NCI-H1092 (cell line): ENCODE measurements around the gene CHST11.

ENCODE experiments used
- DNase-seq: peaks from one replicate; lab custom pipeline; 2025; lab: John Stamatoyannopoulos, UW

Gene CHST11

DNA sequence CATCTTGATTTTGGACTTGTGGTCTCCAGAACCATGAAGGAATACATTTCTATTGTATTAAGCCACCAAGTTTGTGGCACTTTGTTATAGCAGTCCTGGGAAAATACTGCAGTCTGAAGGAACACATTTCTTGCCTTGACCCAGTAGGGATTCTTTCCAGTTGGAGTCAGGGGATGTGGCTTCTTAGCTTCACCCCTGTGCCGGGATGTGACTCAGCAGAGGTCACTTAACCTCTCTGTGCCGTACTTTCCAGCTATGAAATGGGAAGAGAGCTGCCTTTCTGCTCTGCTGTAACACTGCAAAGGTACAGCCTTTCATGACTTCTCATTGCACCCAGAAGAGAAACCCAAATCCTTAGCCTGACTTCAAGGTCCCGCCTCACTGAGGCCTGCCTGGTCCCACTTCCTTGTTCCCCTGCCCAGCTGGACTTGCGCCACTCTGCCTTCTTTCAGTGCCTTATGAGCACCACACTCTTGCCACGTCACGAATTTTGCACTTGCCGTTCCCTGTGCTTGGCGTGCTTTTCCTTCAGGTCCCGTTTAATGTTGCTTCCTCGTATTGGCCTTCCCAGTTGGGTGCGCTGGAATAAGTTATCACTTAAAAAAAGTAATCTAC lies 24.2 kb downstream of the CHST11 start:
- no peak for DNase-seq

DNA sequence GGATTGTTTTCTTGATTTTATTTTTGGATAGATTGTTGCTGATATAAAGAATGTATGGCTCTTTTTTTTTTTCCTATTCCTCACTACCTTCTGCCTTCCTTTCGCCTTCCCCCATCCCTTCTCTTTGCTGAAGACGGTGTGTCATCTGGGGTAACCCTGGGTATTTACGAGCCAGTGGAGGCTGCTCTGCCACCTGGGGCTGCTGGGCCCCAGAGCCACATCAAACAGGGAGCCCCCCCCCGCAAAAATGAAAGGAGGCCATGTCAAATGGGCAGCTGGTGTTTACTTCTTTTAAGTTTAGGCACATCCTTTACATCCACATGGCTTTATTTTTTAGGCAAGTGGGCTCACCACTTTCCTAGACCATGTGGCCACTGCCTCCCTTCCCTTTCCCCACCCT lies 25.4 kb downstream of the CHST11 start:
- DNase-seq, result no peak

DNA sequence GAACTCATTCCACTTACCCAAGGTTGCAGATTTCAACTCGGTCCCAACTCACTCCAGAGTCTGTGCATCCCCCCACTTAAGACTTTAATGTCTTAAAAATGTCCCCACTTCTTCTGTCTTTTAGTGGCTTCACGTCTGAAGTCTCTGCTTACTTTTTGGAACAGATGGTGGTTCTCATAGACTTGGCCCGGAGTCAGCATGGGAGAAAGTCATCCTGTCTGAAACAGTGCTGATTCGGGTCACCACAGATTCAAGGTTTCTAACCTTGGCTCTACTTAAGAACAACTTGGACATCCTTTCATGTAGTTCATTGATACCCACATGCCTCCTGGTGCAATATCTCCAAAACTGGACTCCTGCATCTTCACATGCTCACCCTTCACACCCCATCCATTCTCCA lies 26.0 kb downstream of the CHST11 start:
- DNase-seq, result no peak

DNA sequence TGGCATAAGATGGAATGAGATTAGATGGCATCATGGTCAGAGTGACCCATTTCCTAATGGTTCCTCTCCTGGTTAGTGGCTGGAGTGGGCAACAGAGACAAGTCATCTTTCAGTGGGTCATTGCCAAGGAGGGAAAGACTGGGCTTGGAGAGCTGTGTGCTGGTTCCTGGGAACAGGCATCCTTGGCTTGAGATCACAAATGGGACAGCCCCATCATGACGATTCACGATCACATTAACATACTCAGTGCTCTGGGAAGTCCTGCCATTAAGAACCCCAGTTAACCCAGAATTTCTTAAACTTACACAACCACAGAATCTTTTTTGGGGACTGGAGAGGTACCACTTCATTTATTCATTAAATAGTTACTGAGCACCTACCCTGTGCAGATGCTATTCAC lies 27.3 kb downstream of the CHST11 start:
- DNase-seq, result no peak

DNA sequence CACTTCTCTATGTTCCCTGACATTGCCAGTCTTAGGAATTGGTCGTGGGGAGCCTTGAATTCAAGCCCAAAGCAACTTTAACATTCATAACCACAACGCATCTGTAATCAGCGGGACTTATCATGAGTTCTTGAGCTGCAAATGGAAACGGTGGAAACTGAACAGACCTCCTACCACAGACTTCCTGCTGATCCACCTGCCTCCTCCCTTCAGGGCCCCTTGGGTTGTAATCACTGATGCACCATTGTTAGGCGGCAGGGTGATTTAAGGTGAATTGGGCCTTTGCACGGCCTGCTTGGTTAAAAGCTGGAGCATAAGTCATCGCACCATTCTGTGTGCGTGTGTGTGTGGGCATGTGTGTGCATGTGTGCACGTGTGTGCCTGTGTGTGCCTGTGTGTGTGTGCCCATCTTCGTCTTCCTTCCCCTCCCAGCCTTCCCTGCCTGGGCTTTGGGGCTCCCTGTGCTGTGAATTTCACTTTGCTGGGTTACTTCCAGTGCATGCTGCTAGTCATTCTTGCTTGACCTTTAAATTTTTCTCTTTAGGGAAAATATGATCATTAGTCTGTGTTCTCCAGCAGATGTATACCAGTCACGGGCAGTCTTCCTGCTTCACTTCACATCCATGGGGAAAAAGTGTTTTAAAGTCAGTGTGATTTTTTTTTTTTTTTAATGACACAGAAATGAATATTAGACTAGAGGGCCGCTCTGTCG lies 29.1 kb downstream of the CHST11 start:
- DNase-seq, result no peak

DNA sequence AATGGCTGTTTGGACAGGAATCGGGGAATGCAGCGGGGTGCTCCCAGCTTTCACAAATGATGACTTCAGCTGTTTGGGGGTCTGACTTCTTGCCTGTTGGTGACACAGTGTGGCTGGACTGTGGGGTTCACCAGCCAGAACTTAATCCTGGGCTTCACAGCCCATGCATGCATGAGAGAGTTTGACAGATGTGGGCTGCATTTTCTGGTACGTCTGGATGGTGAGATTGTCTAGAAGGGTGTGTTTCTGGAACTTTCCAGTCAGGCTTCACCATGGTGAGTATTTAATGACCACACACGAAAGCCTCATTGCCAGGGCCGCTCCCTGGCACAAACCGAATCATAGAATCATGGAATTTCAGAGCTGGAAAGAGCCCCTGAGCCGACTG lies 29.6 kb downstream of the CHST11 start:
- no peak for DNase-seq

DNA sequence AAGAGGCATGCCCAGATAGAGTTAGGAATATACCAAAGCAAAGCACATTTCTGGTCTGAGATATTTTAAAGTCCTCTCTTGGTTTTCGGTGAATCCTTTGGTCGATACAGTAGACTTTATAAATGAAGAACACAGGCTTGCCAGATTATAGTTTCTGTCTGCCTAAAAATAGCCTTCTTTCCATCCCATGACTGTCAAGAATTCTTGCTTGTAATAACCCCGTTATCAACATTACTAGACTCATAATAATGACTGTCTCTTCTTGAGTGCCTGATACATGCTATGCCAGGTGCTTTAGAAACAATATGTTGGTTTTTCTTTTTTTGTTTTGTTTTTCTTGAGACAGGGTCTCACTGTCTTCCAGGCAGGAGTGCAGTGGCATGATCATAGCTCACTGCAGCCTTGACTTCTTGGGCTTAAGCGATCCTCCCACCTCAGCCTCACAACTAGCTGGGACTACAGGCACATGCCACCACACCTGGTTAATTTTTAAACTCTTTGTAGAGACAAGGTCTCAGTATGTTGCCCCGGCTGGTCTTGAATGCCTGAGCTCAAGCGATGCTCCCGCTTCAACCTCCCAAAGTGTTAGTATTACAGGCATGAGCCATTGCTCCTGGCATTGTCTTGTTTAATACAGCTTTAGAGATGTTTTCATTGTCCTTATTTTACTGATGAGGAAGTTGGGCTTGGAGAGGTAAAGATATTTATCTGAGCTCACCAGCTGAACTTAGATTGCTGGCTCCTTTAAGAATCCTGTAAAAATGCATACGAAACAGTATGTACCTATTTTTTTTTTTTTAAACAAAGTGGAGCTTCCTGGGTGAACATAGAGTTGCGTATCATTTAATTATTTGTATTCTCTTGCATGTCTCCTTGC lies 30.4 kb downstream of the CHST11 start:
- no peak for DNase-seq

DNA sequence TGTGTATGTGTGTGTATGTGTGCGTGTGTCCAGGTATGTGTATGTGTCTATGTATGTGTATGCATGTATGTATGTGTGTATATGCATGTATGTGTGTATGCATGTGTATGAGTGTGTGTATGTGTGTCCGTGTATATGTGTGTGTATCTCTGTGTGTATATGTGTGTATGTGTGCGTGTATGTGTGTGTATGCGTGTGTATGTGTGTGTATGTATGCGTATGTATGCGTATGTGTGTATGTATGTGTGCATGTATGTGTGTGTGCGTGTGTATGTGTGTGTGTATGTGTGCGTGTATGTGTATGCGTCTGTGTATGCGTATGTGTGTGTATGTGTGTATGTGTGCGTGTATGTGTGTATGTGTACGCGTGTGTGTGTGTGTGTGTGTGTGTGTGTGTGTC lies 31.6 kb downstream of the CHST11 start:
- no peak for DNase-seq

DNA sequence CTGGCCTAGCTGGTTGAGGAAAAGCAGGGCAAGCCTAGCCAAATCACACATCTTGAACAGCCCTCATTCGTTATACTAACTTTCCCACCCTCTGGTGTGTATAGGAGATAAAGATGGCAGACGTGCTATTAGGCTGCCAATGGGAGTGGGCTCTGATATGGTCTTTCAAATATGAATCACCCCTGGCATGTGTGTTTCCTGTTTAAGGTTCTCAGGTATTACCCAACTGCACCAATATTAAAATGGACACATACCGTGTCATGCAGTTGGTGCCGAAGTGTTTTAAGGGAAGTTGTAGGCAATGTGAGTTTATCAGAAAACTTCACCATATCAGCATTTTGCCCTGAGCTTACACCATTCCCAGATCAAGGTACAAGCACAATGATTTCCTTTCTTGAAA lies 33.4 kb downstream of the CHST11 start:
- no peak for DNase-seq

DNA sequence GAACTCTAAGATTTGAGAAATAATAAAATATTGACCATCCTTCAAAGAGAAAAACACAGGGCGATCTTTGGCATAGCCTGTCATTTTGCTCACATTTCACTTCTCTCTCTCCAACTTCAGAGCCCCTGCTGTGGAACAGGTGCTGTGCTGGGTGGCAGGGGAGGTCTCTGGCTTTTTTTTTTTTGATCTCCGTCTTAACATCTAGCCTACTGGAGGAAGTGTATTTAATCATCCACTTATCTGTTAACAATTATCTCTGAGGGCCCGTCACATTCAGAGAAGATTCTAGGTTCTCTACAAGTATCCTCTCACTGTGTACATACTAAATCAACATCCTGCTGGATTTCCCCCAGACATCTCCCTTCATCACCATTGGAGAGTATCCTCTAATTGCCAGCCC lies 34.1 kb downstream of the CHST11 start:
- peak; percentile 4 for DNase-seq

DNA sequence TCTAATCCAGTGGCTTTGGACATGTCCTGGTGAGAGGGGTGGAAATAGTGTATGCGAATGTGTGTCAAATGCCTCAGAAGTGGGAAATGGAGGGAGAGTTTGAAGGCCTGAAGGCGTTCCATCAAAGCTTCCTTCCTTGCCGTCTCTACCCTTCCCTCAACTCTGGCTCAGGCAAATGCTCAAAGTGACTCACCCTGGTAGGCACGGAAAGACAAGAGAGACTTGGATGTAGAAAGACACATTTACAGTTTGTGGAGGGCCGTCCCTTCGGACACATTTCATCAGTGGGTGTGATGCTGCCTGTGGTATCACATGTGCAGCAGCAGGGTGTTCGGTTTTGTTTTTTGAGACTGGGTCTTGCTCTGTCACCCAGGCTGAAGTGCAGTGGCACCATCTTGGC lies 36.7 kb downstream of the CHST11 start:
- DNase-seq, result no peak

DNA sequence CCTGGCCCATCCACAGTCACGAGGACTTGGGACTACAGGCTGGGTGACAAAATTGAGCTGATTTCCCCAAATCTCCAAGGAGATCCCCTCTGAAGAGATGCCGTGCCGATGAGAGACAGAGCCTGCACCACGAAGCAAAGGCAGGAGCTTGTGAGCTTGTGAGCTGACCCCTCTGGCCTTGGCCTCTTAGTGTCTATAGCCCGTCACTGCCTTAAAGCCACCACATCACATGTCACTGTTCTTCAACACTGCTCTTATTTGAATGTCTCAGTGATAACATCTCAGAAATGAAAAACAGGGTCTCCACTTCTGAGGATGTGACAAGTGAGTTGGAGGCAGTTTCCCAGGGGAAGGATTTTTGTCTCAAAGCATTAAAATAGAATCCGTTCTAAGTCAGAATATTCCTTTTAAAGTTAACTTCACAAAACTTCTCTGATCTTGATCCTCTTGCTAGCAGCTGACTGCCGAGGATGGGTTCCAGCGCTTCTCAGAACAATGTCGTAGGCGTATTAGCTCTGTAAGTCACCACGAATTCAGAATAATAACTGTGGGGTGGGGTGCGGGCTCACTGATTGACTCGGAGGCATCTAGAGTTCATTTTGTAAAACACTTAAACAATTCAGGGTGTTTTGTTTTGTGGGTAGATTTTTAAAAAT lies 37.5 kb downstream of the CHST11 start:
- DNase-seq, result no peak

DNA sequence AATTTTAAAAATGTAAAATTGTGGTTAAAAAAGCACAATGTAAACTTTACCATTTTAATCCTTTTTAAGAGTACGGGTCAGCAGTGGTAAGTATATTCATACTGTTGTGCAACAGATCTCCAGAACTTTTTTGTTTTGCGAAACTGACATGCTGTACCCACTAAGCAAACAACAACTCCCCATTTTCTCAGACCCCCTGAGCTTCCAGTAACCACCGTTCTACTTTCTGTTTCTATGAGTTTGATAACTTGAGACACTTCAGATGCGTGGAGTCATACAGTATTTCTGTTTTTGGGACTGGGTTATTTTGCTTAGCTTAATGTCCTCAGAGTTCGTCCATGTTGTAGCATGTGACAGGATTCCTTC lies 38.0 kb downstream of the CHST11 start:
- DNase-seq, result no peak

DNA sequence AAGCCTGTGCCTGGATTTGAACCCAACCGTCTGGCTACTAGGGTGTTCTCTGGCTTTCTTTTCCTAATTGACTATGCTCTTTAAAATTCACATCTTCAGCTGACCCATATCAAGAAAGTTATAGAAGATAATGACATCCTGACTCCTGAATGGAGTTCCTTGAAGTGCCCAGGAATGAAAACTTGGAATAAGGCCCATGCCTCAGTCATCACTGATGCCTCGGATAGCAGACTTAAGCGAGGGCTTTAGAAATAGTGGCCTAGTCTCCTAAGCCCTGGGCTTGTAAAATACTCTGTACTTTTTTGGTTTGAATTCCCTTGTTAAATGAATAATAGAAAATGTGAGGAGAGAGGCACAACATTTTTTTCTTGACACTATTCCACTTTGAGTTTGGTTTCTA lies 39.0 kb downstream of the CHST11 start:
- no peak for DNase-seq

DNA sequence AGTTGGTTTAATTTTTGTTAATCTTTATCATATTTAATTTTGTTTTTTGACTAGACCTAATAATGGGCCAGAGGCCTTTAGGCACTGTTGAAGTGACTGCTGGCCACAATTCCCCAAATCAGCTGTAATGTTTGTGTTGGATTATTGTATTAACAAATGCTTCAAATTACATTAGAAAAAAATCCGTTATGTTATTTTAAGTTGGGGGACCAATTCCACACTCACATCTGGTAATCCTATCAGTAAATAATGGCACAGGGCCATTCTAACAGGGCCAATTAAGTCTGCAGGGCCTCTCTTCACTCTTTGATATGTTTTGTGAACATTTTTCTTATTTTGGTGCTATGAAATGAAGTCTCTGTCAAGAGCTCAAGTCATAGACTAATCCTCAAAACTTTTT lies 39.6 kb downstream of the CHST11 start:
- no peak for DNase-seq

DNA sequence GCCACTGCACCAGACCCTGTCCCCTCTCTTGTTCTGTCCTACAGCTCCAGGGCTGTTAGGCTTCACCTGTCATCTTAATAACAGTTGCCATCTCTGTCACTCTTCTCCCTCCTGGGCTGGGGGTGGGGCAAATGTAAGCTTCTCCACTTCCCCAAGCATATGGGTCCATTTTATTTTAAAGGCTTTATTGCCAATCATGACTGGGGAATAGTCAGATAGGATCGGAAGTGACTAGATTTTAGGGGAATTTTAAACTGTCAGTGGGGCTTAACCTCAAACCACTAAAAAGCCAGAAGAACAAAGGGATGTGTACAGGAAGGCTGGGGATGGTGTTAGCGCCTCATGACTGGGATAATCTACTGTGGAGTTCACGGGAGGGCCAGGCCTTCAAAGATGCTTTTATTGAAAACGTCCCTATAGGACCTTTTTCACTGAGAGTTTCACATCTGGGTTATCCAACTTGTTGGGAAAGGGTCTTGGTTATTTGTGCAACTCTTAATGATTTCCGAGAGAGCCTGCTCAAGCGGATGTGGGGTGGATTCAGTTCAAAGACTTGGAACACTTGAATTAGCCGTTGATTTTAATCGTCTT lies 41.6 kb downstream of the CHST11 start:
- no peak for DNase-seq

DNA sequence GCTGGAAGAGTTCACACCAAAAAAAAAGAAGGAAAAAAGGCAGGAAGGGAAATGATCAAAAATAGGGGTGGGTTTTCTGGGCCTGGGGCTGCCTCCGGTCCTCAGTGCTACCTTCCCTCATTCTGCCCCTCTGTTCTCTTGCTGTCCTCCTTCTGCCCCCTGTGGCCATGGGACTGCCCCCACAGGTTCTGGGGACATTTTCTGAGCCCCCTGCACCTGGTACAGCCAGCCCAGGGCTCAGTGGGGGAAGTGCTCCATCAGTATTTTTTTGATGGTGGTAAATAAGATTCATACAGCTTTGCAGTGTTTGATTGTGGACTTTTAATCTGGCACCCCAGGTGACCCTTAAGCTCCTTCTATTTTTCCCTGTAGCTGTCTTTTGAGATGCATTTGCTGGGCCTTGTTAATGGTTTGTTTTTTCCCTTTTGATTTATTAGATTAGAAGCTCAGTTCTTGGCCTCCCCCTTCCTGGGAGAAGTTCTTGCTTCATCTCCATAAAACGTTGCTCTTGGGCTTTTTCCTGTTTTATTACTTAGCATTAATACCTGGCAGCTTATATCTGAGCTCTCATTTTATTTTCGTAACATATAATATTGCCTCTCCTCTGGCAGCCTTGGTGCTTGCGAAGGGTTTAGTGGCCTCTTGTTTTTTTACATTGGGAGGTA lies 43.1 kb downstream of the CHST11 start:
- DNase-seq, result no peak

DNA sequence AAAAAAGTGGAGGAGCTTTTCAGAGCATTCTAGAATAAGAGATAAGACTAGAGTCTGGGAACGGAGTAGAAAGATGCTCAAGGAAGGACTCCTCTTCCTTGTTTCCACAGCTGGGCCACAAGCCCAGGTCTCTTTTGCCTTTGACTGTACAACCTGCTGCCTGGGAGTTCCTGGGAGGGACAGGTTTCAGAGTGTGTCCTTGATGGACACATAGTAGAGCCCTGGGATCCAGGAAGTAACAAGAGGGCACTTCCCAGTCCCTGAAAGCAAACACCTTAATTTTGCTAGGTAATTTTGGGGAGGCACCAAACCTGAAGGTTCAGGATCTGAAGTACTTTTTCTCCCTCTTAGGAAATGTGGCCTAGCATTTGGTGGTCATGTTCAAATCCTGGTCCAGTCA lies 44.4 kb downstream of the CHST11 start:
- DNase-seq, result no peak

DNA sequence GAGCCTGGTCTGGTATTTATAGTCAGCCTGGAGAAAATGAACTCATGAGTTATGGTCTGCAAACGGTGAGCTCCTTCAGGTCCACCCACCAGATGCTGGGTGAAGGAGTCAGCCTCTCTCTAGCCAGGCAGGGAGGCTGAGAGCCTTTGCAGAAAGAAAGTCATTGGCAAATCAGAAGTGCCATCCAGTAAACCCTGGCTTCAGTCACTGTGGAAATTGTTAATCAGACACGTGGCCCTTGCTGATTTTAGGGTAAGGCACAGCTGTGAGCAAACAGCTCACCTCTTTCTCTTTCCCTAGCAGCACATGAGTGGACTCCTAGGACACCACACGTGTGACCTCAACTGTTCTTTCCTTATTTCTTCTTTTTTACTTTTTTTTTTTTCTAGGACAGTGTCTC lies 44.9 kb downstream of the CHST11 start:
- DNase-seq, result no peak

DNA sequence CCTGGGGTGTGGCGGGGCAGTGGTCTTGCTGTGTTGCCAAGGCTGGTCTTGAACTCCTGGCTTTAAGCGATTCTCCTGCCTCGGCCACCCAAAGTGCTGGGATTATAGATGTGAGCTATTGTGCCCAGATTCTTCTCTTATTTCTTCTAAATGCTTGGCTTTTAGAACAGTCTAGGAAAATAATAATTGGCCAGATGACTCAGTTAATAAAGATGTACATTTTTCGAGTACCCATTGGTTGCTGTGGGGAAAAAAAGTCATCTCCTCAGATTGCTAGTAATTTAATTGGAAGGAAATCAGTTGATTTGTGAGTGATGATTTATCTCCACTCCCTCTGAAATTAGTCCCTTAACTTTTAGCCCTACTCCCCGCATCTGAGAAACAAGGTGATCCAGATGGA lies 45.5 kb downstream of the CHST11 start:
- no peak for DNase-seq

DNA sequence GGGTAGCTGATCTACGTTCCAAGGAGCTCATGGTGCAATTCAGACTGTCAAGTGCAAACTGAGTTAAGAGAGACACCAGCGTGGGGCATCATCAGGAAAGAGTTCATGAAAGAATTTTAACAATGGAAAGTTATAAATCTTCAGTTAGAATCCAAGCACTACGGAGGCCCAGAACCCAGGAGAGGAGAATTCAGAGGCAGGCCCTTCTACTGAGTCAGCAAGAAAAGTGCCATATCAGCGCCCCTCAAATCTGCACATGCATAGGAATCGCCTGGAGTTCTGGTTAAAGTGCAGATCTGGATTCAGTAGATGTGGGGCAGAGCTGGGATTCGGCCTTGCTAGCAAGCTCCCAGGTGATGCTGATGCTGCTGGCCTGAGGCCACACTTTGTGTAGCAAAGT lies 45.9 kb downstream of the CHST11 start:
- DNase-seq, result no peak

DNA sequence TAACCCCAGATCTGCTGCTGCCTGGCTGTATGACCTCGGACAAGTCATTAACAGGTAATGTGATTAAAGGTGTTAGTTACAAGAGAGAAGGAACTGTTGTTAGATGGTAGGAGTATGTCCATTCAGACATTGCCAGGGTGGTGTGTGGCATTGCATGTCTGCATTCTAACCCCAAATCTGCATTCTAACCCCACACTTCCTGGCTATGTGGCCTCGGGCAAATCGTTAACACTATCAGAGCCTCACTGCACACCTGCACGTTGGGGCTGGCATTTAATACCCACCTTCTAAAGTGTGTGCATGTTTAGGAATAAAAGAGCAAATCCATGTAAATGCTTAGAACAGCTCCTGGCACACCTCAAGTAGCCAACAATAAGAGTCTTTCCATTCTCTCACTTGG lies 46.4 kb downstream of the CHST11 start:
- no peak for DNase-seq
